Activated CD4-positive, alpha-beta T cell treated with anti-CD3 and anti-CD28 coated beads for 48 hours (primary cell): ENCODE data around the gene SLC29A2.
A peak's percentile ranks its signal among the peaks of the same experiment; 100 is the strongest.
"Not testable (repeated sequence)": the region's sequence is repeated elsewhere in the genome, so short reads cannot be mapped to it uniquely, and the experiment has no call there.

ENCODE experiments used
- DNase-seq: peaks from one replicate; pipeline ENCODE4 v3.0.0-alpha.2; 2020

The SLC29A2 gene

DNA sequence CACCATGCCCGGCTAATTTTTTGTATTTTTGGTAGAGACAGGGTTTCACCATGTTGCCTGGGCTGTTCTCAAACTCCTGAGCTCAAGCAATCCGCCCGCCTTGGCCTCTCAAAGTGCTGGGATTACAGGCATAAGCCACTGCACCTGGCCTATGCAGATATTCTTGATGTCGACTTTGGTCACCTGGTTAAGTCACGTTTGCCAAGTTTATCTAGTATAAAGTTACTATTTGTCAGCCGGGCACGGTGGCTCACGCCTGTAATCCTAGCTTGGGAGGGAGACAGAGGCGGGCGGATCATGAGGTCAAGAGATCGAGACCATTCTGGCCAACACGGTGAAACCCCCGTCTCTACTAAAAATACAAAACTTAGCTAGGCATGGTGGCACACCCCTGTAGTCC lies 12.8 kb upstream of the SLC29A2 start:
- not testable (repeated sequence) for DNase-seq

DNA sequence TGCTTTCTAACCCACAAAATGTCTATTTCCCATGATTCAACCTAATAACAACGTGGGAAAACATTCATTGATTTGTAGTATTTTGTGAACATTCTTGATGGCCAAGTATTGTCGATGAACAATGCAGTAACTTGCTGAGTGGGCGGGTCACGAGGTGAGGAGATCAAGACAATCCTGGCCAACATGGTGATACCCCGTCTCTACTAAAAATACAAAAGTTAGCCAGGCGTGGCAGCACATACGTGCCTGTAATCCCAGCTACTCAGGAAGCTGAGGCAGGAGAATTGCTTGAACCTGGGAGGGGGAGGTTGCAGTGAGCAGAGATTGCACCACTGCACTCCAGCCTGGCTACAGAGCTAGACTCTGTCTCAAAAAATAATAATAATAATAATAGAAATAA lies 8.7 kb upstream of the SLC29A2 start:
- peak; percentile 18 for DNase-seq

DNA sequence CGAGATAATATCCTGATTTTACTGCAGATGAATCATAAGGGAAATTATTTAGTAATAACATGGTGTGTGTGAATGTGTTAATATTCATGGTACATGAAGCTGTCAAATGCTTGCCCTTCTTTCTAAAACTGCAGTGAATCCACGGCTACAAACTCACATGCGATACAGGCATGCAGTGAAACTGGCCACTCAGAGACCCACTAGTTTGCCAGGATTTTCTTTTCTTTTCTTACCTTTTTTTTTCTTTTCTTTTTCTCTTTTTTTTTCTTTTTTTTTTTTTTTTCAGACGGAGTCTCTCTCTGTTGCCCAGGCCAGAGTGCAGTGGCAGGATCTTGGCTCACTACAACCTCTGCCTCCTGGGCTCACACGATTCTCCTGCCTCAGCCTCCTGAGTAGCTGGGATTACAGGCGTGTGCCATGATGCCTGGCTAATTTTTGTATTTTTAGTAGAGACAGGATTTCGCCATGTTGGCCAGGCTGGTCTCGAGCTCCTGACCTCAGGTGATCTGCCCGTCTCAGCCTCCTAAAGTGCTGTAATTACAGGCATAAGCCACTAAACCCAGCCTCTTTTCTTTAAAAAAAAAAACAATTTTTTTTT lies 2.2 kb upstream of the SLC29A2 start:
- not testable (repeated sequence) for DNase-seq

DNA sequence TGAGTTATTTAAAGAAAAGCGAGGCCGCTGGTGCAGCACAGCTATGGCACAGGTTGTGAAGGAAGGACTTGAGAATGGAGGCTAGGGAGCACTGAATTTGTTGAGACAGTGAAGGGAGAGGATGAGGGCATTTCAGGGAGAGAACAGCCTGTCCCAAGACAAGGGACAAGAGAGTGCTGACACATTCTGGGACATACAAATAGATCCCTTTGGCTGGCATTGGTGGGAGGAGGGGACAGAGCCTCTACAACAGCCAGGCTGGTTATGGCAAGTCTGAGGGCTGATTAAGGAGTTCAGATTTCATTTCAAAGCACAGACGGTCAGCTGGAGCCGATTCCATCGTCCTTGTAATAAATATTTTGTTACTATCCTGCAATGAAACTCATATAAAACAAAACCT lies 1.7 kb upstream of the SLC29A2 start:
- no peak for DNase-seq

DNA sequence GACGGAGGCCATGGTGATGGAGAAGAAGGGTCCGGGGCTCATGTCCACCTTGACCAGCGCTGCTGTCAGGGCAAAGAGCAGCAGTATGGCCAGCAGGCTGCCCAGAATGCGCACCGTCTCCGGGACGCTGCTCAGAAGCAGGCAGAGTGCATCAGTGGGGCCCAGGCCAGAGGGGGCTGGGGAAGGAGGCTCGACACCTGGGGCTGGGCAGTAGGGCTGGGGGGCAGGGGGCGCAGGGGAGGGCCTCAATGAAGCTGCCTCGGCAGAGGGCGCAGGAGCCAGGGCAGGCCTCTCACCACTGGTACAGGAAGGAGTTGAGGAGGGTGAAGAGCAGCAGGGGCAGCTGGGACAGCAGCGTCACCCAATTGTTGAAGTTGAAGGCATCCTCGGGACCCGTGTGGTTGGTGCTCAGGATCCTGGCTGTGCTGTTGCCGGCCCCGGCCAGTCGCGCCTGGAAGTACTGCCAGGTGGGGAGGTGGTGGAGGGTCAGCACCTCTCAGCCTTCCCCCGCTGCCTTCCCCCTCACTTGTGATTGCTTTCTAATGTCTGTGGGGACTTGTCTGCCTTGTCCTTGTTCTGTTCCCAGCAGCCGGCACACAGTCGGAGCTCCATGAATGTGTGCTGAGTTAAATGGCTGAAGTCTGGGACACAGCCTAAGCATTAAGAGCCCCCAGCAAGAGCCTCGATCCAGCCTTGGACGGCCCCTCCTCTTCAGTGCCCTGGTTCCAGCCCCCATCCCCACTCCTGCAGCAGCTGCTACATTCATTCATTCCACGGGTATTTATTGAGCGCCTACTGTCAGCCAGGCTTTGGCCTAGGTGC lies 2.3 kb downstream of the SLC29A2 start:
- DNase-seq = no peak

DNA sequence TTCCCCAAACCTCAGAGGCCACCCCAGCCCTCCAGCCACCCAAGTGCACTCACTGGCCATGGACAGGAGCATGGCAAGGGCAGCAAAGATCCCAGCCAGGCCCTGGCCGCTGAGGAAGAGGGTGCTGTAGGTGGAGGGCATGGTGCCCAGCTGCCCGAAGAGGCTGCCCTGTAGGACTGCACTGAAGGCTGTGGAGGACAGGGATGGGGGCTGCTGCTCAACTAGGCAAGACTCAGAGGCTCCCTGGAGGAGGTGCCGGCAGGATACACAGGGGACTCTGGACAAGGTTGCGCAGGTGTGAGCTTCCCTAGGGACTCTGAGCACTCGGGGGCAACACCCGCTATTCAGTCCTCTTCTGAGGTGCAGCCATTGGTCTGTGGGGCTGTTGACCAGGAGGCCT lies 3.1 kb downstream of the SLC29A2 start:
- no peak for DNase-seq

DNA sequence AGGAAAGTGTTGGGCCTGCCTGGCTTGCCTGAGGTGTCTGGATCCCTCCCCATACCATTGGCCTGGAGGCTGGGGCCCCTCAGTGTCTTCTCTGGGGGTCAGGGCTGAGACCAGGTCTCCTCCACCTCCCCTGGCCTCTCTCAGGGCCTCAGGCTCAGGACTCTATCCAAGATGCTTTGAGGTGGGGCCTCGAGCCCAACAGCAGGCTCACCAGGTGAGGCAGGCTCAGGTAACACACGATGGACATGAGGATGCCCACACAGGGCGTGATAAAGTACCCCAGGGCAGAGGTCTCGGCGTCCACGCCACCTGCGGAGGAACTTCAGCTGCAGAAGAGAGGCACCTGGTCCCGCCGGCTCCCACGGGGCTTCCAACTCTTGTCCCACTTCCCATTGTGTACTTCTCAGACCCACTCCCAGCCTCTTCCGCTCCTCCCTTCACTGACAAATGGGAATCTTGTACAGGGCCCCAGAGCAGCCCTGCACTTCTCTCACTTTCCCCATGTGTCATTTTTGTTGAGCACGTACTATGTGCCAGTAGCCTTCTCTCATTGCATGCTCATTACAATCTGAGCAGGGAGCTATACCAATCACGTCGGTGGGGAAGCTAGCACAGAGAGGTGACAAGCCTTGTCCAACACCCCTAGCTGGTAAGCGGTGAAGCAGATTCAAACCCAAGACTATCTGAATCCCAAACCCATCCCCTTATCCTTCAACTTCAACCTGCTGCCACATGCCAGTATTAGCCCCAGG lies 3.8 kb downstream of the SLC29A2 start:
- no peak for DNase-seq

DNA sequence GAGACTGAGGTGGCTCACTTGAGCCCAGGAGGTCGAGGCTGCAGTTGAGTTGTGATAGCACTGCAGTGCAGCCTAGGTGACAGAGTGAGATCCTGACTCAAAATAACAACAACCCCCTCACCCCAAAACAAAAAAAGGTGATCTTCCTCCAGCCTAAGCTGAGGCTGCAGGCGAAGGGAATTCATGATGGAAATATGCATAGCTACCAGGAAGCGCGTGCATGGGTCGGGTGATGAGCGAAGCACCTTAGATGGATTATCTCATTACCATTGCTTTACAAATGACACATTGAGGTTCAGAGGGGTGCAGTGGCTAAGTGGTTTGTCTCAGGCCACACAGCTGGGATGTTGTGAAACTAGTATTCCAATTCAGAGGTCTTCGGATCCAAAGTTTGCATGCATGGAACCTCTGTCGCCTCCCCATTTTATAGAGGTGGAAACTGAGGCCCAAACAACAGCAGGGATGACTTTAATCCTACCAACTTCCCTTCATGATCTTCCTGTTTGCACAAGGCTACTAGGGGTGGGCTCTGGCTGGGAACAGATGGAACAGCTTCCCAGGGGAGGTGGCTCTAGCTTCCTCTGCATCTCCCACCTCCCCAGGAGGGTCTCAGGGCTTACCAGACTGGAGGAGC lies 4.6 kb downstream of the SLC29A2 start:
- DNase-seq = no peak

DNA sequence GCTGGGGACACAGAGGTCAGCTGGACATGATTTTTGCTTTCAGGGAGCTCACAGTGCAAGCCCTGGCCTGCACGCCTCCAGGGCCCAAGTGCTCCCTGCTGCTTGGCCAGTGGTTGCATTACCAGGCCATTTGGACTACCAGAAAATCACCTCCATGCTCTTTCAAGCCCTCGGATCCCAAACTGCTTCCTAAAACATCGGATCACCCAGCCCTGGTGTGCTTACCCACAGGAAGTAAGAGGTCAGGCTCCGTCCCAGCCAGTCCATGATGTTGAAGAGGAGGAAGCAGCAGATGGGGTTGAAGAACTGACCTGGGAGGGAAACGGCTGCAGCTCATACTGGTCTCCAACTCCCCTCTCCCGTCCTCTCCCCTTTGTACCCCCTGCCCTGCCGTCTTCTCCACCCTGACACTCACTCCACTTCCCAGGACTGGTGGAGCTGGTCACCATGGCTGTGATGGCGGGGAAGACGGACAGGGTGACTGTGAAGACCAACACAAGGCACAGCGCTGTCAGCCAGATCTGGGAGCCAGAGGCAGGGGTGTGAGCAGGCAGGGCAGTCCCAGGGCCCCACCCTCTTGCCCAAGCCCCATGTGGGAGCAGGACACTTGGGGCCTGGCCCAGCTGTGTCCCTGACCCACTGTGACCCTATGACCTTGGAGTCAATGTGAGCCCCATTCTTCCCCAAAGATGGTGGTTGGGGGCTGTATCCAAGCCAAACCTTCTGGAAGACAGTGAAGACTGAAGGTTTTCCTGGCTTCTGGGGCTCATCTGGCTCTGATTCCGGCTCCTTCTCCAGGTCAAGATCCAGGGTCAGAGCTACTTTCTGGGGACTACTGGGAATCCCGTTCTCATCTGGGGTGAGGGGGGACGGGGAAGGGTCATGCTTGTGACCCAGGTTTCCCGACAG lies 5.6 kb downstream of the SLC29A2 start:
- DNase-seq = no peak

DNA sequence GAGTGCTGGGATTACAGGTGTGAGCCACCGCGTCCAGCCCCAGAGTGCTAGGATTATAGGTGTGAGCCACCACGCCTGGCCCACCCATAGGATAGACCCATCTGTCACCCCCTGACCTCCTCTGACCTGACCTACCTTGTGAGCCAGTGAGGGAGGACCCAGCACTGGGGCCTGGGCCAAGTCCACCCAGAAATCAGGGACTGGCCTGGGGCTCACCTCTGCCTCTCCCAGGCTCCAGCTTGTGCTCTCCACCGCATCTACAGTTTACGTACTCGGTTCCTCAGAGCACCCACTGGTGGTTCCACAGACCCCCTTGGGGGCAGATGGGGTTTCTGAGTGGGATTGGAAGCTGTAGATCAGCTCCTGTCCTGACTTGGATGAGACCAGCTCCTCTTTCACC lies 6.4 kb downstream of the SLC29A2 start:
- DNase-seq = no peak

DNA sequence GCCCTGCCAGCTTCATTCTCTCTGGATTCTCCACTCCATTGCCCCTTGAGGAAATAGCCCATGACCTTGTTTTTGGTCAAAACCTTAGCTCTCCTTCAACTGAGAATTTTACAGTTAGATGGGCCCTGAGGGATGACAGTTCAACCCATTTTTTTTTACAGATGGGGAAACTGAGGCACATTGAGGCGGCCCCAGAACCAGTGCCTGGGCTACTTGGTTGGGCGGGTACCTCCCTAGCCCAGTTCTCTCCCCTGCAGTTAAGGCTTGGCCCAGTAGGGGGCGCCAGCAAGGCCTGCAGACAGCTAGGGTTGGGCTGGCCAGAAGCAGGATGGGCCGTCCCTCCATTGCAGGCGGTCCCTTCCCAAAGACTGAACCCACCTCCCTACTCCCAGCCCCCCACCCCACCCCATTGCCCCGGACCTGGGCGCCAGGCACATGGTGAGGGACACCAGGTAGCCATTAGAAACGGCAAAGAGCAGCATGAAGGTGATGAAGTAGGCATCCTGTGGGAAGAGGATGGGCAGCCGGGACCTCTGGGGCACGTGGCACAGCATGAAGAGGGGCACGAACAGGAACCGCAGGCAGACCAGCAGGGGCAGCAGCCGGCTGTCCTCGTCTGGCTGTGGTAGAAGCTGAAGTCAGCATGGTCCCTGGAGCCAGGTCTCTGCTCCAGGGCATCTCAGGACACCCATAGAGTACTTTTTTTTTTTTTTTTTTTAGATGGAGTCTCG lies 7.6 kb downstream of the SLC29A2 start:
- DNase-seq = peak; percentile 91

DNA sequence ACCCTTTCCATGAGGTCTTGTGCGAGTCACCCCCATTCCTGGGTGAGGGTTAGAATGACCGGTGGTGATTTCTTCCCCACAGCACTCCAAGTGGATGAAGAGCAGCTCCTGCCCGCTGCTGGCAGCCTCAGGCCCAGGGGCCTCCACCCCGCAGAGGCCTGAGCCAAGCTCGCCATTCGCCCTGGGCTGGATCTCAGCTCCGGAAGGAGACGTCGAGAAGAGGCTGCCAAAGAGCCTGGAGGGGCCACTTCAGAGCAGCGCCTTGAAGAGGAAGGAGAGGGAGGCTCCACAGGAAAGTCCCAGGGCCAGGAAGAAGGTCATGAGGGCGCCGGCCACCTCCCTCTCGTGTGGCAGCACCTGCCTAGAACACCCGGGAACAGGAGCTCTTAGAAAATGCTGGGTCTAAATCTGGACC lies 8.4 kb downstream of the SLC29A2 start:
- DNase-seq = no peak

DNA sequence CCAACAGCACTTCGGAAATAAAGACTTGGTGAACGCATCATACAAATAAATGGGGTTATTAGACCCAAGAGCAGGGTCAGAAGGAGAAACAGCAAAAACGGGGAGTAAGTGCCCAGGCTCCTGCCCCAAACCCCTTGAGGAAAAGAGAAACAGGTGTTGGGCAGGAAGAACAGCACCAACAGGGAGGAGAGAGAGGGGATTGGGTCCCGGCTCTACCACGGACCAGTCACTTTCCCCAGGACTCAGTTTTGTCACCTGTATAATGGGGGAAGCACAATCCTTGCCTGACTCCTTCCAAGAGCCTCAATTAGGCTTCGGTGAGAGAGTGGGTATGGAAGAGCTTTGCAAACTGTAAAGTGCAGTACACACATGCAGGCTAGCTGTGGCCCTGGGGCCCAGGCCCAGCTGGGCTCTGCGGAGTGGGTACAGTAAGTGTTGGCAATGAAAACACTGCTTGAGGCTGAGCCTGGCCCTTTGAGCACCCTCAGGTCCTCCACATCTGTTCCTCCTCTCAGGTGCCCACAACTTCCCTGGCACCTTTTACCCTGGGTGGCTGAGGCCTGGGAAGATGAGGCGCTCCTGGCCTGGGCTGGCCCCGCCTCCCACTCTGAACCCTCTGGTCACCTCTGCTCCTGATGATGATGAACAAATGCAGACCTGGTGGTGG lies 8.9 kb downstream of the SLC29A2 start:
- DNase-seq = no peak

DNA sequence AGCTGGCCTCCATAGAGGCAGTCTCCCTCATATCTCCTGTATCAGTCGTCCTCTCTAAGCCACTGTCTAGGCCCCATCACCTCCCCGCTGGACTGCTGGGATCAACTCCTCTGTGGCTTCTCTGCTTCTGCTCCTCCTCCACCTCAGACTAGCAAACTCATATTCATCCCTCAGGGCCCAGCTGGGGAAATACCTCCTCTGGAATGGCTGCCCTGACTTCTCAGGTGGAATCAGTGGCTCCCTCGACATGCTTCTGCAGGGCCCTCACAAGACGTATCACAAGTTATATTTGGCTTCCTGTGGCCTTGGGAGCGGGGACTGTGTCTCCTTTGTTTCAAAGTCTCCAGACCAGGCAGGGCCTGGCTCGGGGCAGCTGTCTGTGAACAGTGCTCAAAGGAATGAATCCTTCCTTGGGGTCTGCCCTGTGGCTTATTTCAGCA lies 10.0 kb downstream of the SLC29A2 start:
- DNase-seq = no peak

DNA sequence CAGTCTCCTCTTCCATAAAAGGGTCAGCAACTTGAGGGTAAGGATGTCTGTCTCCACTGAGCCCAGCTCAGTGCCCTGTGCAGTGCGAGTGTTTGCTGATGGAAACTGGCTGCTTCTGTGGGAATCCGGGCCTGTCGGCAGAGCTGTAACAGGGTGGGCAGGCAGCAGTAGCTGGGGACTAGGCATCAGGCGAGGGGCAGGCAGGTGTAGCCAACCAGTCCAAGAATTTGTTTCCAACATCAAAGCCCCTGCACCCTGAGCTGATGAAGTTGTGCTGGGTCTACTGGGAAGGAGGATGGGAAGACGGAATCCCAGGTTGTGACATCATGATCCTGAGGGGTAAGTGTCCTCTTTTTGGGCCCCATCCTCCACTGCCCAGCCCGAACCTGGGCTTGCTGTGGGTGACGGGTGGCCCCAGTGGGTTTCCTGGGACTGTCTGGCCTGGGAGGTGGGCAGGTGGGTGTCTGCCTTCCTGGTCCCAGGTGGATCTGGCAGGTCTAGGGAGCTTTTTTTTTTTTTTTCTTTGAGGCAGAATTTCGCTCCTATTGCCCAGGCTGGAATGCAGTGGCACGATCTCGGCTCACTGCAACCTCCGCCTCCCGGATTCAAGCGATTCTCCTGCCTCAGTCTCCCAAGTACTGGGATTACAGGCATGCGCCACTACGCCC lies 11.0 kb downstream of the SLC29A2 start:
- DNase-seq = no peak

DNA sequence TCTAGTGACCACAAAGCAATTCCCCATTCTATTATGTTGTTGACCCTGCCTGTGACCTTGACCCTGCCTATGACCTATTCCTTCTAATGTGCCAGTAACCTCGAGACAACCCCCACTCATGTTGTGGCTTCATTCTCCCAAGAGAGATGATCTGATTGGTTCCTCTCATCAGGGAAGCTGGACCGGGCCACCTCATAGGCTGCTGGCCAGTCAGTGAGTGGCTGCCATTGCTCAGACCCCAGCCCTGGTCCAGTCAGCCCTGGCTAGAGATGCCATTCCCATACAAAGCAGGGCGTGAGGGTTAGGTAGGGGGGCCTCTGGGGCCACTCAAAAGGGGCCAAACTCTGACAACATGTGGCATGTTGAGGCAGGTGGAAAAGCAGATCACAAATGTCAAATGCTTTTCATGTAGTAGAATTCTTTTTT lies 11.9 kb downstream of the SLC29A2 start:
- DNase-seq = no peak

DNA sequence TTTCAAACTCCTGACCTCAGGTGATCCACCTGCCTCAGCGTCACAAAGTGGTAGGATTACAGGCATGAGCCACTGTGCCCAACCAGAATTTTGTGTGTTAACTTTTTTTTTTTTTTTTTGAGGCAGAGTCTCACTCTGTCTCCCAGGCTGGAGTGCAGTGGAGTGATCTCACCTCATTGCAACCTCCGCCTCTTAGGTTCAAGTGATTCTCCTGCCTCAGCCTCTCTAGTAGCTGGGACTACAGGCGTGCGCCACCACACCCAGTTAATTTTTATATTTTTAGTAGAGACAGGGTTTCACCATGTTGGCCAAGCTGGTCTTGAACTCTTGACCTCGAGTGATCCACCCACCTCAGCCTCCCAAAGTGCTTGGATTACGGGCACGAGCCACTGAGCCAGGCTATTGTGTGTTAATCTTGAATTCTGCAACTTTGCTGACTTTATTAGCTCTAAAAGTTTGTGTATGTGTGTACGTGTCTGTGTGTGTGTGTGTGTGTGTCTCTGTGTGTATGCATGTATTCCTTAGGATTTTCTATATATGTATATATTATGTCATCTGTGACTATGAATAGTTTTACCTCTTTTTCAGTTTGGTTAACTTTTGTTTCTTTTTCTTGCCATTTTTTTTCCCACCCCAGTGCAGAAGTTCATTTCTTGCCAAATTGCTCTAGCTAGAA lies 20.9 kb downstream of the SLC29A2 start:
- DNase-seq = not testable (repeated sequence)

DNA sequence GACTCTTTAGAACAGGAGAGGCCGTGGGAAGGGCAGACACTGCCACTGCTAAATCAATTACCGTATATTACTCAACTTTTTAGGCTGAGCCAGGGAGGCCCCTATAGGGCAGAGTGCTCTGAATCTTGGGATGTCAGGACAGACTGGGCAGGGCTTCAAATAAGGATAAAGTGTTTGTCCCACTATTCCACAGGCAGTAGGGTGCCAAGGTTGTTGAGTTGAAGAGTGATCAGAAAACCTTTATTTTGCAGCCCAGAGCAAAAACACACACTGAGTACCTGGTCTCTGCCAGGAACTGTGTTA lies 22.5 kb downstream of the SLC29A2 start:
- DNase-seq = no peak

DNA sequence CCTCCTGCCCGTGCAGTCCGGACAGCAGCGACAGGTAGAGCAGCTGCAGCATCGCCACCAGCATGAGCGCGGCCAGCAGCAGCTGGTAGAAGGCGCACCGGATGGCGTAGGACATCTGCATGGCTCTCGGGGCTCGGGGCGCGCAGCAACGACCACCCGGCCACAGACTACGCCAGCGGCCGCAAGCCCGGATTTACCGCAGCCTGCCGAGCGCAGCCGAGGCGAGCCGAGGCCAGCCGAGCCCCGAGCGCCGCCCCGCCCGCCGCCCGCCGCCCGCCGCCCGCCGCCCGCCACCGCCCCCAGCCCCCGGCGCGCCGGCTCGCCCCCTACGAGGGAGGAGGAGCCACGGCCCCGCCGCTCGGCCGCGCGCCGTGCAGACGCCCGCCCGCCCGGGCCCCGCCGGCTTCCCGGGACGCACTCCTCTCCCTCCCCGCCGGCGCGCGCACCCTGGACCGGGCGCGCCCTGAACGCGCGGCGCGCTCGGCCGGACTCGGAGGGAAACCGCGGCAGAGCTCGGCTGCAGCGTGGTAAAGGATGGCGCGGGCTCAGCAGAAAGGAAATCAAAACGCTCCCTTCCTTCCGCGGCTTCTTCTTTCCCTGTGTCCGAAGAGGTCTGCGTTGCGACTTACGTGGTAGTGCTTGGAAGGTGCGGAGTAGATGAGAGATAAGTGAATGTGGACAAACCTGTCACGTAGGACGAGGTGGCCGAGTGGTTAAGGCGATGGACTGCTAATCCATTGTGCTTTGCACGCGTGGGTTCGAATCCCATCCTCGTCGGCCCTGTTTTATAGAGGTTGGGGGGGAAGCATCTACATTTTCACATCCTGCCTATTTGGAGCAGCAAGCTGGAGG lies 23.9 kb downstream of the SLC29A2 start, which contains the start of gene B4GAT1:
B4GAT1 (minus strand) TSS at position 205 of the 852 bp plus-strand sequence; CDS start at position 121, 84 bp downstream.
- peak; percentile 93 for DNase-seq
